LNCaP clone FGC (cell line): ENCODE data around the gene KIF3A.
A peak's percentile ranks its signal among the peaks of the same experiment; 100 is the strongest.

Source experiments
- DNase-seq: peaks from one replicate; pipeline ENCODE4 v3.0.0-alpha.2; 2011; ENCODE audit warnings: low read depth
- H3K4me3 ChIP-seq: 2 replicates; pipeline ENCODE4 v1.5.1; 2011; ENCODE audit warnings: mild to moderate bottlenecking, low read depth, low read length, control low read depth
- TF ChIP-seq, protein P1 (sequence below): IDR thresholded peaks from 2 replicates; pipeline ENCODE4 v1.5.1; 2012; ENCODE audit warnings: mild to moderate bottlenecking; ENCODE audit not compliant: control insufficient read depth, insufficient read depth; ENCODE audit errors: extremely low read depth

The KIF3A gene

DNA sequence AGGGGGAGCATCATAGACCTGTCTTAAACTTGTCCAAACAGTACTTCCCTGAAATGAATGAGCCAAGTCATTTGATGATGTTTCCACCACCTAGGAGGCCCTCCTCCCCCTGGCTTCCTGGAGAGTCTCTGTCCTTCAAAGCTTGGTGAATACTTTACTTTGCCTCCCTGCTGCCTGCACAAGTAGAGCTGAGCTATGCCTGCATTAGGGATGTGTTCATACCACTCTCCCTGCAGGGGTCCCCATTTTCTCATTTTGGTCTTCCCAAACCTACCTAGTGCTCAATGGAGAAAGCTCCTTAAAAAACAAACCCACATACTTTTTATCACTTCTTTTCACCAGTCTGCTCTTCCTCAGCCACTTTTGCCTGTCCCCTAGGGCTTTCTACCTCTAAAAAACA lies 17.6 kb upstream of the KIF3A start:
- TF ChIP-seq, protein P1, sequence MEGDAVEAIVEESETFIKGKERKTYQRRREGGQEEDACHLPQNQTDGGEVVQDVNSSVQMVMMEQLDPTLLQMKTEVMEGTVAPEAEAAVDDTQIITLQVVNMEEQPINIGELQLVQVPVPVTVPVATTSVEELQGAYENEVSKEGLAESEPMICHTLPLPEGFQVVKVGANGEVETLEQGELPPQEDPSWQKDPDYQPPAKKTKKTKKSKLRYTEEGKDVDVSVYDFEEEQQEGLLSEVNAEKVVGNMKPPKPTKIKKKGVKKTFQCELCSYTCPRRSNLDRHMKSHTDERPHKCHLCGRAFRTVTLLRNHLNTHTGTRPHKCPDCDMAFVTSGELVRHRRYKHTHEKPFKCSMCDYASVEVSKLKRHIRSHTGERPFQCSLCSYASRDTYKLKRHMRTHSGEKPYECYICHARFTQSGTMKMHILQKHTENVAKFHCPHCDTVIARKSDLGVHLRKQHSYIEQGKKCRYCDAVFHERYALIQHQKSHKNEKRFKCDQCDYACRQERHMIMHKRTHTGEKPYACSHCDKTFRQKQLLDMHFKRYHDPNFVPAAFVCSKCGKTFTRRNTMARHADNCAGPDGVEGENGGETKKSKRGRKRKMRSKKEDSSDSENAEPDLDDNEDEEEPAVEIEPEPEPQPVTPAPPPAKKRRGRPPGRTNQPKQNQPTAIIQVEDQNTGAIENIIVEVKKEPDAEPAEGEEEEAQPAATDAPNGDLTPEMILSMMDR: 0 out of 2 replicates have a peak, but pooled peaks have one; percentile 9
- no peak overlapping the region for H3K4me3 ChIP-seq
- no peak for DNase-seq

DNA sequence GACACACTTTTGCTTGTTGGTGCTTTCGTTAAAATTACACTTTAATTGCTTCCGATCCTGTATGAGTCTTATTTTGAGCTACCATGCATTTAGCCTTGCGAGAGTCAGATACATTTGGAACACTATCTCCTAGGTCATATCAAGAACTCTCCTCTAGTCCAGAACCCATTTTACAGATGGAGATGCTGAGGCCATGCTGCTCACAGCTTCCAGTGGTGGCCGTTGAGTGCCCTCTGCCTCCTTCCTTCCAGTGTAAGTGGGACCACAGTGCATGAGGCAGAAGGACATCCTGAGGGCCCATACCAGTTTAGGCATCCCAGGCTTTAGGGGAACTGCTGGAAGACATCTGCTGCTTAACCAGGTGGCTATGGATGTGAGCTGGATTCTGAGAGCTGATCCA lies 16.8 kb upstream of the KIF3A start:
- TF ChIP-seq, protein P1: no peak
- no peak overlapping the region for H3K4me3 ChIP-seq

DNA sequence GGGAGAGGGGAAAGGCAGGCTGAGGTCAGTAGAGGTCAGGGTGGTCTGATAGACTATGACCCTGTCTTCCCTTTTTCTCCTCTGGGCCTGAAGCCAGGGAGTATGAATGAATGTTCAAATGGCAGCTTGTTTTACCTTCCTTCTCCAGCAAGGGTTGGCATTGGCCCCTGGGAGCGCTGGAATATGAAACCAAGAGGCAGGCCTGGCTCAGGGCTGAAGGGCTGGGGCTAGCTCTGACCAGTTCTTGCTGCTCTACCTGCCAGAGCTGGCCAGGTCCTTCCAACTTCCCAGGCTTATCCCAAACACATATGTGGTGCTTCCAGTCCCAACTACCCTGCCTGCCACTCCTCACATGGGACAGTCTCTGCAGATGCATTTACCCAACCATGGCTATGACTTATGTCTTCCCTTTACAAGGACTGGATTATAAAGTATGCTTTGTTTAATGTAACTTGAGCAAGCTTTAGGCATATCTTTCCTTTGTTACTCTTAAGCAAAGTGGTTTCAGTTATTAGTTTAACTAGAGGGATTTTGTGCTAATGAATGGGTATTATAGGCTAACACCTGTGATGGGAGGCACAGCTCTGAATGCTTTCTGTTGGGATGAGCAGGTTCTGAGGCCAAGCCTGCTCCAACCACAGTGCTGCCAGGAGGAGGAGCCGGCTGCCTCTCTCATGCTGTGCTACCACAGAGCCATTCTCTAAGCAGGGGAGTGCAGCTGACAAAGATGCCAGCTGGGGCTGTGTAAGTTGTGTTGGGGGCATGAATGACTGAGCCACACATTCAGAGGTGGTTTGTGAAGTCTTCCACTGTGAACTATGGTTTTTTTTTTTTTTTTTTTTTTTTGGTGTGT lies 16.0 kb upstream of the KIF3A start:
- DNase-seq: no peak
- no peak overlapping the region for H3K4me3 ChIP-seq
- TF ChIP-seq, protein P1: peak; percentile 29; the same call in 1 of the 2 replicates

More for the DNA sequence above, 16.8 kb upstream of the KIF3A start:
- no peak for DNase-seq

DNA sequence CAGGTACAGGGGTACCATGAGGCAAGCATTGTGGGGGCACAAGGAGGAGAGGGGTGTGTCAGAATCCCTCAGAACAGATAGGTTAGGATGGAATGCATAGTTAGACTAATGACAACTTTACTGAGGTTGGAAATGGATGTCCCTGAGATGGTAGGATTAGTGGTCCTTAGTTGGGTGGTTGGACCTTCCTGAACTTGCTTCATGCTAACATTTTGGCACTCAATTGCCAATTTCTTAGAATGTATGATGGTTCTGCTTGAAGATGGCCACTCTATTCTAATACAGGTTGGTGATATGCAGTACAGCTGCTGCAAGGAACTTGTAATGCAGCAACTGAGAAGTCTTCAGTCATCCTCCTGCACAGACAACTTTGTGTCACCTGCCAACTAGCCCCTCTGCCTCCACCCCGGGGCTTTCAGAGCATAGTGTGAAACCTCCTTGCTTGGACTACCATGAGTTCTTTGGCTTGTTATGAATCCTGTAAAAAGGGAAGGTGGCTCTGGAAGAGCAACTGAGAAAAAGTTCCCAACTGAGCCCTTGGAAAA lies 15.3 kb upstream of the KIF3A start:
- TF ChIP-seq, protein P1: no peak
- no peak for DNase-seq
- H3K4me3 ChIP-seq: no peak overlapping the region

DNA sequence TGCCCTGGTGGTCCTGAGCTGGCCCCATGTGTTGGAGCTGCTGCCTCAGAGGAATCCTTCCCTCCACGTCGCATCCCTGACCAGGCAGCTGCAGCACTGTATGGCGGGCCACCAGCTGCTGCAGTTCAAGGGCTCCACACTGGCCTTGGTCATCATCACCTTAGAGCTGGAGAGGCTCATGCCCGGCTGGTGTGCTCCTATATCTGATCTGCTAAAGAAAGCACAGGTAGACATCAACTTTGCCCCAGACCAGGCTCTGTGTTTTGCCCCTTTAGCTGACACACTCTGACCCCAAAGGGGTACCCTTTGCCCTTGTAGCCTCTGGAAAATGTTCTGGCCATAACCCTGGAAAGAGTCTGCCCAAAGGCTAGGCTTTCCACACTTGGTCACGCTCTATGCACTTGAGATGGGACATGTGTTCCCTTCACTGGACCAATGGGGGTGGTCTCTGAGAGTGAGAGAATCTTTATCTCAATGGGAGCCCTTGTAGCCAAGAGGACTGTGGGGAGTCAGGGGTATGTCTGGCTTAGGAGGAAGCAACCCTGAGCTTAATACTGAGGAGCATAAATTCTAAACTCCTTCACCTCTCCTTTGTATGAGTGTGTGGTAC lies 14.7 kb upstream of the KIF3A start:
- H3K4me3 ChIP-seq: no peak overlapping the region
- TF ChIP-seq, protein P1: no peak
- DNase-seq: no peak

DNA sequence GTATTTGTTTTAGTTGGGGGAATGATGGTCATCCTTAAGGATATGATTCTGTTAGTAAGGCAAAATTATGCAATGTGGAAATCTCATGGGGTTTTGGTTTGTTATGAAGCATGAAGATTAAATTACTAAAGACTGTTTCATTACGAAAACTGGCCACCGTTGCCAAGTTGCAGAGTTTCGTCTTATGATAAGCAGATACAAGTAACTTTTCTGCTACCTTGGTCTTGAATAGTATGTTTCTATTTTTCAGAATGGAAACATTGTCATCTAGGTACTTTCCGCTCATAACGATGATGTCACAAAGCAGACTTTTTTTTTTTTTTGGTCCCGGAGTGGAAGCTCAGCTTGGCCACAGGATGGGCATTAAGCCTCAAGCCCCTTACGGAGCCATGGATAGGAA lies 14.1 kb upstream of the KIF3A start:
- TF ChIP-seq, protein P1: no peak
- no peak for DNase-seq
- H3K4me3 ChIP-seq: no peak overlapping the region
